Type B pancreatic cell (in vitro differentiated cells): ENCODE results near the gene NUDT7. TPM values are rescaled to one million over a fixed set of nuclear protein-coding genes. Genes with fewer than 3 reads are reported as not detected.

ENCODE experiments used
- DNase-seq: peaks from one replicate; pipeline ENCODE4 v3.0.0; 2021; ENCODE audit warnings: mixed read lengths; ENCODE audit not compliant: unreplicated experiment; ENCODE audit errors: extremely low spot score
- H3K27ac Mint-ChIP-seq: 2 replicates; pipeline ENCODE4 v1.8.0; 2021; ENCODE audit warnings: mild to moderate bottlenecking, mixed read lengths
- H3K27me3 Mint-ChIP-seq: 2 replicates; pipeline ENCODE4 v1.8.0; 2021; ENCODE audit warnings: mixed read lengths
- H3K36me3 Mint-ChIP-seq: 2 replicates; pipeline ENCODE4 v1.8.0; 2021; ENCODE audit warnings: mixed read lengths
- H3K4me1 Mint-ChIP-seq: one replicate; pipeline ENCODE4 v1.8.0; 2021; ENCODE audit warnings: mixed read lengths; ENCODE audit not compliant: unreplicated experiment
- H3K4me3 Mint-ChIP-seq: 2 replicates; pipeline ENCODE4 v1.8.0; 2021; ENCODE audit warnings: mild to moderate bottlenecking, mixed read lengths
- H3K9me3 Mint-ChIP-seq: 2 replicates; pipeline ENCODE4 v1.8.0; 2021; ENCODE audit warnings: mixed read lengths
- CTCF ChIP-seq: fragments of 200-600 bp; sonication (generic); conservative IDR thresholded peaks from 2 replicates; pipeline ENCODE4 v1.5.0; 2021; ENCODE audit warnings: antibody characterized with exemption, mild to moderate bottlenecking
- total RNA-seq: library from RNA; stranded (reverse); gene quantifications from 2 replicates; pipeline ENCODE4 v1.2.1, GENCODE V29; 2021; ENCODE audit warnings: low replicate concordance

The NUDT7 gene
- total RNA-seq, 1 donor from 2014 or later: 4.8 TPM

GRCh38 chr16:77786186-77786847 lies 64.0 kb downstream of the NUDT7 start:
- no peak overlapping the region for H3K27ac Mint-ChIP-seq
- peaks cover 59% of the 10 kb centered on the region for H3K27me3 Mint-ChIP-seq
- no peaks in the 10 kb centered on the region for H3K36me3 Mint-ChIP-seq
- H3K4me3 Mint-ChIP-seq: no peak overlapping the region
- TF ChIP-seq CTCF: no peak
- H3K9me3 Mint-ChIP-seq: no peaks in the 10 kb centered on the region
- no peak for DNase-seq
- peaks cover 14% of the 10 kb centered on the region for H3K4me1 Mint-ChIP-seq

GRCh38 chr16:77787452-77787851 lies 65.1 kb downstream of the NUDT7 start:
- Mint-ChIP-seq H3K36me3 (no peaks in the 10 kb centered on the region), H3K9me3 (no peaks in the 10 kb centered on the region), H3K4me3 (peak overlapping the region; percentile 91), H3K4me1 (peaks cover 14% of the 10 kb centered on the region), H3K27me3 (peaks cover 70% of the 10 kb centered on the region), H3K27ac (no peak overlapping the region)
- DNase-seq: no peak
- TF ChIP-seq CTCF: no peak

GRCh38 chr16:77788181-77789084 lies 66.1 kb downstream of the NUDT7 start, which contains the start of gene VAT1L:
Gene VAT1L, plus strand, starts transcription at chr16:77788564. Its CDS starts 119 bp downstream, at chr16:77788683.
- Mint-ChIP-seq H3K27ac (no peak within 1 kb of the TSS), H3K27me3 (peaks cover 68% of the 10 kb centered on the region), H3K36me3 (no peaks in the 10 kb centered on the region), H3K4me1 (peaks cover 14% of the 10 kb centered on the region), H3K4me3 (peak within 1 kb of the TSS; percentile 91), H3K9me3 (no peaks in the 10 kb centered on the region)
- peak; percentile 70 for DNase-seq
- TF ChIP-seq CTCF: no peak

- peaks cover 14% of the 10 kb centered on the region for H3K4me1 Mint-ChIP-seq
- peak overlapping the region; percentile 81 for H3K4me3 Mint-ChIP-seq
- no peak for TF ChIP-seq CTCF
- H3K36me3 Mint-ChIP-seq: no peaks in the 10 kb centered on the region
- no peak for DNase-seq
- H3K9me3 Mint-ChIP-seq: no peaks in the 10 kb centered on the region
- H3K27me3 Mint-ChIP-seq: peaks cover 77% of the 10 kb centered on the region
- no peak overlapping the region for H3K27ac Mint-ChIP-seq
These were observed 67.0 kb downstream of the NUDT7 start for GRCh38 chr16:77789085-77790008.

- no peak for TF ChIP-seq CTCF
These were observed 67.7 kb downstream of the NUDT7 start for GRCh38 chr16:77790009-77790372.

More at GRCh38 chr16:77790009-77790372, 67.7 kb downstream of the NUDT7 start:
- peak overlapping the region; percentile 81 for H3K4me3 Mint-ChIP-seq
- H3K9me3 Mint-ChIP-seq: no peaks in the 10 kb centered on the region
- peaks cover 14% of the 10 kb centered on the region for H3K4me1 Mint-ChIP-seq
- H3K36me3 Mint-ChIP-seq: no peaks in the 10 kb centered on the region
- DNase-seq: no peak
- no peak overlapping the region for H3K27ac Mint-ChIP-seq
- H3K27me3 Mint-ChIP-seq: peaks cover 83% of the 10 kb centered on the region
